ENCODE measurements around the gene CCL18. TPM values are rescaled to one million over a fixed set of nuclear protein-coding genes. Genes with fewer than 3 reads are reported as not detected.

The CCL18 gene
- total and polyA plus RNA-seq, 2 of the 4 experiments (the other 2 are of a cell fraction), result not detected

DNA sequence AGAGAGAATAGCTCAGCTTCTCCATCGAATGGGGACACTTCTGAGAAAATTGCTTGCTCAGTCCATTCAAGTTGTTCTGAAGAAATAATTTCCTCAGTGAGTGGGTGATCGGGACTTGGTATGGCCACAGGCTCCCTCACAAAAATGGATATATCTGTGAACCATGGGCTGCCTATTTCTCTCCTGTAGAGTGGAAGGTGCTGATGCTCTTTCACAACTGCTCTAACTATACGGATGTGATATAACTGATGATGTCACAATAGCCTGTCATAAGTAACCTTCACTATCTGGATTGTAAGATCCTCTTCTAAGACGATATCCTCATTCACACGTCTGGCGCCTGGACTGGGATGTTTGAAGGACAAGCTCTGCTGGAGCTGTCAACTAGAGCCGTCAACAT is 4.7 kb upstream of the CCL18 start:
- H3K4me2 ChIP-seq (ENCODE audit: low read depth, low read length), result no peak overlapping the region
- intact Hi-C loops (cut with micrococcal nuclease), result no loop called here
- H2AK9ac ChIP-seq (replicated peaks; ENCODE audit: low read depth, low read length, poor library complexity), result no peak overlapping the region
- H3K9ac ChIP-seq (ENCODE audit: low read depth, low read length), result no peak overlapping the region
- no peak overlapping the region for H3K56ac ChIP-seq (ENCODE audit: extremely low read depth, insufficient read depth, low read length)
- no peak overlapping the region for H3K4me3 ChIP-seq (ENCODE audit: insufficient read depth, low read depth, low read length)
- H2BK20ac ChIP-seq (ENCODE audit: low read depth, low read length), result no peak overlapping the region
- no peaks in the 10 kb centered on the region for H3K36me3 ChIP-seq (ENCODE audit: control insufficient read depth, insufficient read depth, low read length)
- H3K27ac ChIP-seq (ENCODE audit: insufficient read depth, low read length), result no peak overlapping the region
- H4K5ac ChIP-seq (ENCODE audit: low read depth, low read length), result no peak overlapping the region
- no peak overlapping the region for H3K18ac ChIP-seq (ENCODE audit: low read depth, low read length)
- H4K8ac ChIP-seq (ENCODE audit: low read depth in 2 of 2, low read length in 2 of 2), result no peak overlapping the region
- no peak for DNase-seq
- no peaks in the 10 kb centered on the region for H3K9me3 ChIP-seq (ENCODE audit: control insufficient read depth, insufficient read depth, low read length)
- WGBS, 2 experiments (ENCODE audit: extremely low coverage in 2 of 2, insufficient read length in 1 of 2), result no CpG with 5 or more reads among the region's 7 CpGs
- H2BK5ac ChIP-seq (ENCODE audit: low read depth, low read length, poor library complexity, severe bottlenecking), result no peak overlapping the region
- no peak overlapping the region for H2BK15ac ChIP-seq (ENCODE audit: low read depth, low read length)
- no peak overlapping the region for H4K91ac ChIP-seq (ENCODE audit: insufficient read depth, low read depth, low read length)
- in situ Hi-C loops (cut with MboI; ENCODE audit: low sequenced_read_pairs), result no loop called here
- dilution Hi-C loops (cut with HindIII; ENCODE audit: low sequenced_read_pairs, unreplicated experiment), result no loop called here
- POLR2A ChIA-PET (ENCODE audit: unreplicated experiment), result no interaction called here
- no peaks in the 10 kb centered on the region for H3K4me1 ChIP-seq (ENCODE audit: control insufficient read depth, insufficient read depth, low read length)
- H3K23ac ChIP-seq (ENCODE audit: low read depth, low read length), result no peak overlapping the region
- H2AK5ac ChIP-seq (ENCODE audit: low read depth, low read length), result no peak overlapping the region
- H3K79me1 ChIP-seq (ENCODE audit: low read depth in 1 of 2, low read length in 2 of 2), result no peaks in the 10 kb centered on the region
- H3K4ac ChIP-seq (ENCODE audit: low read depth, low read length), result no peak overlapping the region
- BruUV-seq (replicated peaks), result no TSS peak
- CTCF ChIA-PET, result interaction anchor here (0.7 kb wide), 1 partner anchor 53 kb away, joined by 5 read pairs; no protein-coding TSS in a partner anchor
- no peaks in the 10 kb centered on the region for H4K20me1 ChIP-seq (ENCODE audit: insufficient read depth, low read length)
- no peak for ATAC-seq (ENCODE audit: low read depth)
- H3K14ac ChIP-seq (replicated peaks; ENCODE audit: low read depth, low read length), result no peak overlapping the region
- H2BK120ac ChIP-seq (ENCODE audit: low read depth, low read length), result no peak overlapping the region
- no peaks in the 10 kb centered on the region for H3K9me1 ChIP-seq (ENCODE audit: insufficient read depth, low read length)
- H2AFZ ChIP-seq (replicated peaks; ENCODE audit: low read length, poor library complexity), result no peak overlapping the region
- no peaks in the 10 kb centered on the region for H3K27me3 ChIP-seq (ENCODE audit: control insufficient read depth, insufficient read depth, low read length)
- TF ChIP-seq MAZ (IDR thresholded peaks at IDR 0.05; ENCODE audit: borderline replicate concordance, low read depth, low read length) (no peak), CHD1 (IDR thresholded peaks at IDR 0.05; ENCODE audit: low read depth, low read length) (no peak), SMC3 (IDR thresholded peaks at IDR 0.05; ENCODE audit: low read depth, low read length) (no peak), CTCF (conservative IDR thresholded peaks at IDR 0.05; ENCODE audit: low read depth, low read length) (no peak), MXI1 (IDR thresholded peaks at IDR 0.05; ENCODE audit: borderline replicate concordance, low read depth, low read length) (no peak), NFE2L2 (IDR thresholded peaks at IDR 0.05; ENCODE audit: low read depth, low read length) (no peak), USF2 (IDR thresholded peaks at IDR 0.05; ENCODE audit: low read depth, low read length) (no peak), RFX5 (IDR thresholded peaks at IDR 0.05; ENCODE audit: low read depth, low read length) (no peak), ELK1 (IDR thresholded peaks at IDR 0.05; ENCODE audit: borderline replicate concordance, low read depth, low read length) (no peak), RCOR1 (IDR thresholded peaks at IDR 0.05; ENCODE audit: insufficient replicate concordance, low read length) (no peak), POLR2A (IDR thresholded peaks at IDR 0.05; ENCODE audit: low read depth, low read length) (no peak), MAFK (IDR thresholded peaks at IDR 0.05; ENCODE audit: low read depth, low read length) (no peak), CEBPB (IDR thresholded peaks at IDR 0.05; ENCODE audit: low read depth, low read length) (no peak), BHLHE40 (IDR thresholded peaks at IDR 0.05; ENCODE audit: low read depth, low read length) (no peak), FOS (IDR thresholded peaks at IDR 0.05; ENCODE audit: low read depth, low read length) (no peak), RAD21 (IDR thresholded peaks at IDR 0.05; ENCODE audit: low read length) (no peak)
